CD14-positive monocyte (primary cell): ENCODE data around the gene APOBEC3F. TPM values are rescaled to one million over a fixed set of nuclear protein-coding genes. Genes with fewer than 3 reads are reported as not detected.

Source experiments
- DNase-seq, 3 donors: peaks; one replicate each; pipeline ENCODE4 v3.0.0-alpha.2; 2011 to 2022
- H2AFZ ChIP-seq: 2 replicates; pipeline ENCODE4 v1.6.0; 2012; ENCODE audit warnings: mild to moderate bottlenecking, low read depth, low read length, inconsistent platforms; ENCODE audit not compliant: insufficient read depth, poor library complexity, severe bottlenecking
- H3K27ac ChIP-seq, 2 donors: 1 replicate in 1 of 2; 2 replicates in 1 of 2; pipeline ENCODE4 v1.5.1; 2012 to 2013; ENCODE audit warnings: low read length in 2 of 2, control low read depth in 1 of 2, inconsistent platforms in 1 of 2, low read depth in 1 of 2, mild to moderate bottlenecking in 1 of 2
- H3K27me3 ChIP-seq, 2 donors: one replicate each; pipeline versions ENCODE4 v1.6.0 to v1.6.1; 2011 to 2013; ENCODE audit warnings: low read length in 2 of 2; ENCODE audit not compliant: control insufficient read depth in 2 of 2, insufficient read depth in 2 of 2
- H3K36me3 ChIP-seq, 2 donors: replicated peaks in 1 of 2; 1 replicate in 1 of 2; 2 replicates in 1 of 2; pipeline versions ENCODE4 v1.5.1 to v1.6.1; 2012 to 2013; ENCODE audit warnings: low read length in 2 of 2, control low read depth in 1 of 2, inconsistent platforms in 1 of 2, mild to moderate bottlenecking in 1 of 2; ENCODE audit not compliant: insufficient read depth in 2 of 2, control insufficient read depth in 1 of 2
- H3K4me1 ChIP-seq, 2 donors: 1 replicate in 1 of 2; 2 replicates in 1 of 2; pipeline versions ENCODE4 v1.5.1 to v1.6.1; 2012 to 2013; ENCODE audit warnings: low read length in 2 of 2, control low read depth in 1 of 2, inconsistent platforms in 1 of 2, mild to moderate bottlenecking in 1 of 2, moderate library complexity in 1 of 2; ENCODE audit not compliant: insufficient read depth in 2 of 2, control insufficient read depth in 1 of 2
- H3K4me2 ChIP-seq: replicated peaks from 2 replicates; pipeline ENCODE3; 2012; ENCODE audit warnings: low read length, moderate library complexity, mild to moderate bottlenecking; ENCODE audit not compliant: poor library complexity, severe bottlenecking; ENCODE audit errors: extremely low read depth
- H3K4me3 ChIP-seq, 3 experiments: fragments of 200-600 bp in 1 of 3; sonication (generic) in 1 of 3; replicated peaks in 1 of 3; 1 replicate in 2 of 3; 2 replicates in 1 of 3; pipeline ENCODE4 v1.5.1; 2011 to 2013; ENCODE audit warnings: low read length in 3 of 3, mild to moderate bottlenecking in 3 of 3, control low read depth in 2 of 3, low read depth in 2 of 3, inconsistent platforms in 1 of 3, moderate library complexity in 1 of 3
- H3K79me2 ChIP-seq: 2 replicates; pipeline ENCODE4 v1.6.0; 2012; ENCODE audit warnings: mild to moderate bottlenecking, control low read depth, inconsistent platforms, low read length, moderate library complexity; ENCODE audit not compliant: insufficient read depth
- H3K9ac ChIP-seq: 2 replicates; pipeline ENCODE4 v1.6.0; 2017; ENCODE audit warnings: low read length, mild to moderate bottlenecking; ENCODE audit not compliant: insufficient read depth, poor library complexity, severe bottlenecking
- H3K9me3 ChIP-seq, 2 donors: replicated peaks in 1 of 2; 1 replicate in 1 of 2; 2 replicates in 1 of 2; pipeline versions ENCODE4 v1.5.1 to v1.6.1; 2012 to 2013; ENCODE audit warnings: low read length in 2 of 2, control low read depth in 1 of 2; ENCODE audit not compliant: control insufficient read depth in 1 of 2, insufficient read depth in 1 of 2
- H4K20me1 ChIP-seq: 2 replicates; pipeline ENCODE4 v1.6.0; 2012; ENCODE audit warnings: mild to moderate bottlenecking, low read length, control low read depth, moderate library complexity; ENCODE audit not compliant: insufficient read depth
- H3K27ac Mint-ChIP-seq, 7 donors: one replicate each; pipeline ENCODE4 v1.8.0; 2020; ENCODE audit warnings: mild to moderate bottlenecking in 7 of 7, mixed read lengths in 7 of 7, moderate library complexity in 6 of 7, inconsistent platforms in 2 of 7
- H3K27me3 Mint-ChIP-seq, 3 donors: one replicate each; pipeline ENCODE4 v1.8.0; 2021 to 2022; ENCODE audit warnings: low read depth in 3 of 3, mild to moderate bottlenecking in 3 of 3, mixed read lengths in 3 of 3, moderate library complexity in 3 of 3, inconsistent platforms in 1 of 3
- H3K36me3 Mint-ChIP-seq, 2 donors: one replicate each; pipeline ENCODE4 v1.8.0; 2020; ENCODE audit warnings: mixed read lengths in 2 of 2, inconsistent platforms in 1 of 2, mild to moderate bottlenecking in 1 of 2
- H3K4me1 Mint-ChIP-seq: one replicate; pipeline ENCODE4 v1.8.0; 2020; ENCODE audit warnings: mild to moderate bottlenecking, mixed read lengths
- H3K4me3 Mint-ChIP-seq, 2 donors: one replicate each; pipeline ENCODE4 v1.8.0; 2020; ENCODE audit warnings: mild to moderate bottlenecking in 2 of 2, mixed read lengths in 2 of 2, moderate library complexity in 1 of 2
- H3K9me3 Mint-ChIP-seq, 7 donors: one replicate each; pipeline ENCODE4 v1.8.0; 2020 to 2022; ENCODE audit warnings: mixed read lengths in 7 of 7, mild to moderate bottlenecking in 6 of 7, moderate library complexity in 6 of 7, inconsistent platforms in 2 of 7
- CTCF ChIP-seq: fragments of 200-600 bp; IDR thresholded peaks from one replicate; pipeline ENCODE4 v1.8.0; 2022; ENCODE audit warnings: antibody characterized with exemption, mild to moderate bottlenecking
- WGBS: methylation state at CpG from one replicate; pipeline ENCODE4 v1.1.5; 2013; ENCODE audit warnings: missing lambda C conversion rate; ENCODE audit not compliant: insufficient coverage; 5-methylcytosine and 5-hydroxymethylcytosine counted together
- intact Hi-C, 2 donors: fragments of 100-400 bp; cut with micrococcal nuclease; formaldehyde crosslinking; loops; one replicate each; pipeline versions ENCODE4 v1.15.0 to v1.15.1; 2023
- polyA plus RNA-seq, 3 donors: library from polyadenylated mRNA; depleted of rRNA in 1 of 3; unstranded in 2 of 3; stranded (reverse) in 1 of 3; fragments of 300-500 nt in 2 of 3; fragments of >200 nt in 1 of 3; fragmentation: Illumina TruSeq in 2 of 3; gene quantifications; 1 replicate in 2 of 3; 2 replicates in 1 of 3; pipeline ENCODE4 v1.2.3, GENCODE V29; 2012 to 2021

Gene APOBEC3F
- polyA plus RNA-seq, 3 donors = 4.1 to 8.0 (median 4.4) TPM

- H3K4me3 ChIP-seq = no peak overlapping the region
- intact Hi-C loops = no loop called here
- no peaks in the 10 kb centered on the region for H3K36me3 Mint-ChIP-seq
These were observed 54.2 kb downstream of the APOBEC3F start for GRCh38 chr22:39094717-39095389.

GRCh38 chr22:39095971-39096370 is 55.3 kb downstream of the APOBEC3F start:
- H3K4me2 ChIP-seq = no peak overlapping the region
- intact Hi-C loops = no loop called here
- TF ChIP-seq CTCF = no peak
- no peaks in the 10 kb centered on the region for H3K9me3 Mint-ChIP-seq
- peaks cover 26% of the 10 kb centered on the region for H3K4me1 Mint-ChIP-seq
- no peak for DNase-seq
- no peak overlapping the region for H3K27ac Mint-ChIP-seq
- H3K27me3 ChIP-seq = no peaks in the 10 kb centered on the region
- H3K79me2 ChIP-seq = no peaks in the 10 kb centered on the region
- H3K36me3 Mint-ChIP-seq = no peaks in the 10 kb centered on the region
- no peak overlapping the region for H3K4me3 Mint-ChIP-seq
- 100% methylated on average over 2 of the region's 3 CpGs for WGBS
- no peaks in the 10 kb centered on the region for H3K36me3 ChIP-seq
- H3K4me1 ChIP-seq = peaks cover 18 to 22% of the 10 kb centered on the region in 2 donors
- no peak overlapping the region for H2AFZ ChIP-seq
- H4K20me1 ChIP-seq = no peaks in the 10 kb centered on the region
- peaks cover 0 to 14% (median 4%) of the 10 kb centered on the region in 3 donors for H3K27me3 Mint-ChIP-seq
- no peaks in the 10 kb centered on the region for H3K9me3 ChIP-seq
- no peak overlapping the region for H3K27ac ChIP-seq
- no peak overlapping the region for H3K9ac ChIP-seq
- H3K4me3 ChIP-seq = no peak overlapping the region

More at GRCh38 chr22:39094717-39095389, 54.2 kb downstream of the APOBEC3F start:
- Mint-ChIP-seq H3K27me3 (peaks cover 2 to 13% (median 6%) of the 10 kb centered on the region in 3 donors), H3K27ac (peak overlapping the region in 1 of 7 donors; percentile 37), H3K9me3 (no peaks in the 10 kb centered on the region), H3K4me3 (no peak overlapping the region), H3K4me1 (peaks cover 34% of the 10 kb centered on the region)
- DNase-seq = no peak
- Histone ChIP-seq H3K4me1 (peaks cover 18 to 28% of the 10 kb centered on the region in 2 donors), H4K20me1 (no peaks in the 10 kb centered on the region), H2AFZ (no peak overlapping the region), H3K27me3 (no peaks in the 10 kb centered on the region), H3K27ac (no peak overlapping the region), H3K36me3 (no peaks in the 10 kb centered on the region), H3K79me2 (no peaks in the 10 kb centered on the region), H3K9me3 (no peaks in the 10 kb centered on the region), H3K4me2 (no peak overlapping the region), H3K9ac (no peak overlapping the region)
- 49% methylated on average over 4 of the region's 14 CpGs for WGBS
- no peak for TF ChIP-seq CTCF
